Loucy (cell line): ENCODE data around the gene MYO3A.
"Not testable (repeated sequence)": the region's sequence is repeated elsewhere in the genome, so short reads cannot be mapped to it uniquely, and the experiment has no call there.

ENCODE experiments used
- H2AFZ ChIP-seq: fragments of 200-600 bp; sonication (generic); 2 replicates; pipeline ENCODE4 v1.6.0; 2016; ENCODE audit warnings: antibody characterized with exemption, mild to moderate bottlenecking, low read length, moderate library complexity
- H3F3A ChIP-seq: fragments of 200-600 bp; 2 replicates; pipeline ENCODE4 v1.6.0; 2016; ENCODE audit warnings: antibody characterized with exemption, low read depth, mild to moderate bottlenecking
- H3K27me3 ChIP-seq: fragments of 200-600 bp; sonication (generic); 2 replicates; pipeline ENCODE4 v1.6.1; 2014; ENCODE audit warnings: low read length, mild to moderate bottlenecking; ENCODE audit not compliant: insufficient read depth, poor library complexity, severe bottlenecking
- H3K36me3 ChIP-seq: fragments of 200-600 bp; sonication (generic); 2 replicates; pipeline ENCODE4 v1.6.1; 2016; ENCODE audit warnings: low read length; ENCODE audit not compliant: insufficient read depth
- H3K4me1 ChIP-seq: fragments of 200-600 bp; sonication (generic); 2 replicates; pipeline ENCODE4 v1.5.1; 2014; ENCODE audit warnings: low read length, mild to moderate bottlenecking; ENCODE audit not compliant: insufficient read depth, poor library complexity, severe bottlenecking
- H3K4me2 ChIP-seq: fragments of 200-600 bp; sonication (generic); 2 replicates; pipeline ENCODE4 v1.6.0; 2014; ENCODE audit warnings: antibody characterized with exemption, low read length, low read depth, mild to moderate bottlenecking; ENCODE audit not compliant: poor library complexity, severe bottlenecking
- H3K4me3 ChIP-seq: fragments of 200-600 bp; sonication (generic); 2 replicates; pipeline ENCODE4 v1.5.1; 2014; ENCODE audit warnings: low read length, mild to moderate bottlenecking, mixed read lengths; ENCODE audit not compliant: poor library complexity, severe bottlenecking
- H3K79me2 ChIP-seq: fragments of 200-600 bp; sonication (generic); 2 replicates; pipeline ENCODE4 v1.6.1; 2014; ENCODE audit warnings: low read length; ENCODE audit not compliant: insufficient read depth
- H3K9ac ChIP-seq: fragments of 200-600 bp; sonication (generic); 2 replicates; pipeline ENCODE4 v1.6.0; 2014; ENCODE audit warnings: mild to moderate bottlenecking, low read depth, low read length, moderate library complexity; ENCODE audit not compliant: poor library complexity, severe bottlenecking
- H3K9me2 ChIP-seq: fragments of 200-600 bp; sonication (generic); replicated peaks from 2 replicates; pipeline ENCODE4 v1.6.1; 2016; ENCODE audit warnings: low read depth, low read length, mixed read lengths
- H3K9me3 ChIP-seq: fragments of 200-600 bp; sonication (generic); 2 replicates; pipeline ENCODE4 v1.6.1; 2014; ENCODE audit warnings: mild to moderate bottlenecking, antibody characterized with exemption, low read length, low read depth; ENCODE audit not compliant: insufficient read depth
- H4K20me1 ChIP-seq: fragments of 200-600 bp; sonication (generic); 2 replicates; pipeline ENCODE4 v1.6.0; 2014; ENCODE audit warnings: antibody characterized with exemption, low read length, mild to moderate bottlenecking; ENCODE audit not compliant: insufficient read depth, poor library complexity, severe bottlenecking
- EZH2phosphoT487 ChIP-seq: fragments of 200-600 bp; IDR thresholded peaks from 2 replicates; pipeline ENCODE4 v1.6.1; 2018; ENCODE audit warnings: antibody characterized with exemption, mild to moderate bottlenecking, moderate library complexity, borderline replicate concordance
- TF ChIP-seq, protein P1 (sequence below): fragments of 200-600 bp; sonication (generic); conservative IDR thresholded peaks from 2 replicates; pipeline ENCODE4 v1.5.1; 2014; ENCODE audit warnings: mild to moderate bottlenecking, antibody characterized with exemption, low read length

MYO3A gene

DNA sequence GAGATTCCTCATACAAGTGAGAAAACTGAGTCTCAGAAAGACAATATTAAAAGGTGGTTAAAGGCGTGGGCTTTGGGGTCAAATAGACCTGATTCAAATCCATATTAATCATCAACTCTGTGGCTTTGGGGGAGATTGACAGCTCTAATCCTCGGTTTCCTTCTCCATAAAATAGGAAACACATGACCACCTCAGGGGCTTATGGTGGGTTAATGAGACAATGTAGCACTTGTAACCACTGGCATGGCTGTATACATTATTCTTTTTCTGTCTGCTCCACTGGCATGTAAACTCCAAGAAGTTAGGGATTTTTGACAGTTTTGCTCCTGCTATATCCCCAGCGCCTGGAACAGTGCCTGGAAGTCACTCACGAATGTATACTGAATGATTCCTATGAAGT lies 161.8 kb downstream of the MYO3A start:
- no peak overlapping the region for H3K4me3 ChIP-seq
- H3K79me2 ChIP-seq = no peaks in the 10 kb centered on the region
- no peak overlapping the region for H2AFZ ChIP-seq
- no peaks in the 10 kb centered on the region for H3K4me1 ChIP-seq
- no peak for TF ChIP-seq EZH2phosphoT487
- TF ChIP-seq, protein P1, sequence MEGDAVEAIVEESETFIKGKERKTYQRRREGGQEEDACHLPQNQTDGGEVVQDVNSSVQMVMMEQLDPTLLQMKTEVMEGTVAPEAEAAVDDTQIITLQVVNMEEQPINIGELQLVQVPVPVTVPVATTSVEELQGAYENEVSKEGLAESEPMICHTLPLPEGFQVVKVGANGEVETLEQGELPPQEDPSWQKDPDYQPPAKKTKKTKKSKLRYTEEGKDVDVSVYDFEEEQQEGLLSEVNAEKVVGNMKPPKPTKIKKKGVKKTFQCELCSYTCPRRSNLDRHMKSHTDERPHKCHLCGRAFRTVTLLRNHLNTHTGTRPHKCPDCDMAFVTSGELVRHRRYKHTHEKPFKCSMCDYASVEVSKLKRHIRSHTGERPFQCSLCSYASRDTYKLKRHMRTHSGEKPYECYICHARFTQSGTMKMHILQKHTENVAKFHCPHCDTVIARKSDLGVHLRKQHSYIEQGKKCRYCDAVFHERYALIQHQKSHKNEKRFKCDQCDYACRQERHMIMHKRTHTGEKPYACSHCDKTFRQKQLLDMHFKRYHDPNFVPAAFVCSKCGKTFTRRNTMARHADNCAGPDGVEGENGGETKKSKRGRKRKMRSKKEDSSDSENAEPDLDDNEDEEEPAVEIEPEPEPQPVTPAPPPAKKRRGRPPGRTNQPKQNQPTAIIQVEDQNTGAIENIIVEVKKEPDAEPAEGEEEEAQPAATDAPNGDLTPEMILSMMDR = no peak
- no peak overlapping the region for H3K4me2 ChIP-seq
- no peaks in the 10 kb centered on the region for H3K9me3 ChIP-seq
- no peaks in the 10 kb centered on the region; the same call in 1 of the 2 replicates for H3K9me2 ChIP-seq
- H3F3A ChIP-seq = no peaks in the 10 kb centered on the region
- no peaks in the 10 kb centered on the region for H4K20me1 ChIP-seq
- no peaks in the 10 kb centered on the region for H3K36me3 ChIP-seq
- no peaks in the 10 kb centered on the region for H3K27me3 ChIP-seq
- no peak overlapping the region for H3K9ac ChIP-seq

DNA sequence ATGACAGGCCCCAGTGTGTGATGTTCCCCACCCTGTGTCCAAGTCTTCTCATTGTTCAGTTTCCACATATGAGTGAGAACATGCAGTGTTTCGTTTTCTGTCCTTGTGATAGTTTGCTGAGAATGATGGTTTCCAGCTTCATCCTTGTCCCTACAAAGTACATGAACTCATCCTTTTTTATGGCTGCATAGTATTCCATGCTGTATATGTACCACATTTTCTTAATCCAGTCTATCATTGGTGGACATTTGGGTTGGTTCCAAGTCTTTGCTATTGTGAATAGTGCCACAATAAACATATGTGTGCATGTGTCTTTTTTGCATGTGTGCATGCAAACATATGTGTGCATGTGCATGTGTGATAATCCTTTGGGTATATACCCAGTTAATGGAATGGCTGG lies 163.5 kb downstream of the MYO3A start:
- not testable (repeated sequence) for H3F3A ChIP-seq, H3K4me1 ChIP-seq, H3K9me2 ChIP-seq, H3K9ac ChIP-seq, H3K4me2 ChIP-seq, H3K27me3 ChIP-seq, H3K9me3 ChIP-seq, H2AFZ ChIP-seq, H3K4me3 ChIP-seq, H4K20me1 ChIP-seq, H3K79me2 ChIP-seq, H3K36me3 ChIP-seq

DNA sequence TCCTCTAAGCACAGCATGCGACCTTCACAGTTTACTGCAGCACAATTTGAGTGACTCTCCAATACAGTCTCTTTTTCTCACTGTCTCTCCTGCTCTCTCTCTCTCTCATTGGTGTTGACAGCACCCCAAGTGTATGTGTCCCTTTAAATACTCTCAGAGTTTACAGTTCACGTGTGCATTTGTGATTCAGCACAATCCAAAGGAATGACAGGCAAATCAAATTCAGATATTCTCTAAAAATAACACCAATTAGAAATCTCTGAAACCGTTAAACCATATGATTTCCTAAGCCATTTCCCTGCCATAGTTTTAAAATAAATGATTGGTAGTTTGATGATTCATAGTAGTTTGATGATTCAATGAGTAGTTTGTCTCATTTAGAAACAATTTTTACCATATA lies 178.5 kb downstream of the MYO3A start:
- Histone ChIP-seq H3K9me3 (no peaks in the 10 kb centered on the region), H4K20me1 (no peaks in the 10 kb centered on the region), H3F3A (no peaks in the 10 kb centered on the region), H3K4me2 (no peak overlapping the region), H2AFZ (no peak overlapping the region), H3K36me3 (no peaks in the 10 kb centered on the region), H3K9ac (no peak overlapping the region), H3K4me3 (no peak overlapping the region), H3K27me3 (no peaks in the 10 kb centered on the region), H3K9me2 (no peaks in the 10 kb centered on the region), H3K79me2 (no peaks in the 10 kb centered on the region), H3K4me1 (no peaks in the 10 kb centered on the region)
- TF ChIP-seq, protein P1 = no peak
- TF ChIP-seq EZH2phosphoT487 = no peak

DNA sequence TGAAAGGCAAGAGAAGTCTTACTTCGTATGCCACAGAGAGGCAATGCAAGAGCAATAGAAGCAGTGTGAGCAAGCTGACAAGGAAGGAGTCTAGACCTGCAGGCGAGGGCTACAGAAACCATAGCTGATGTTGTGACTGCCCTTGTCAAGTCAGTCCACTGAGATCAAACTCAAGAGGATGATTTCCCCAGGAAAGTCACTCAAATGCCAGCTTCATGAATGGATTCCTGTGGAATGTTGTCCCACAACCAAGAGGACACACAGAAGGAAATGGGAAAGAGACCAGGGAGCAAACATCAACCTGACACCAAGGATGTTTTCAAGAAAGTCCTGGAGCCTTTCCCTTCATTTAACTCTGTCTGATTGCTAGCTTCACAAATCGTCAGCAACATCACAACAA lies 204.6 kb downstream of the MYO3A start:
- no peak overlapping the region for H3K9ac ChIP-seq
- H3F3A ChIP-seq = no peaks in the 10 kb centered on the region
- no peak overlapping the region for H2AFZ ChIP-seq
- no peaks in the 10 kb centered on the region for H3K4me1 ChIP-seq
- no peaks in the 10 kb centered on the region for H4K20me1 ChIP-seq
- H3K27me3 ChIP-seq = no peaks in the 10 kb centered on the region
- no peaks in the 10 kb centered on the region for H3K9me3 ChIP-seq
- H3K4me2 ChIP-seq = no peak overlapping the region
- no peaks in the 10 kb centered on the region for H3K36me3 ChIP-seq
- no peaks in the 10 kb centered on the region for H3K79me2 ChIP-seq
- H3K4me3 ChIP-seq = no peak overlapping the region
- H3K9me2 ChIP-seq = no peaks in the 10 kb centered on the region
- no peak for TF ChIP-seq EZH2phosphoT487
- TF ChIP-seq, protein P1 = no peak
